ENCODE results near the gene TMEM156. TPM values are rescaled to one million over a fixed set of nuclear protein-coding genes. Genes with fewer than 3 reads are reported as not detected.

The TMEM156 gene
- total and polyA plus RNA-seq, 2 of the 4 experiments (the other 2 are of a cell fraction): 0.53 to 0.54 TPM

GRCh38 chr4:39050590-39050989 is 18.4 kb upstream of the TMEM156 start:
- dilution Hi-C loops (cut with HindIII; ENCODE audit: low sequenced_read_pairs, unreplicated experiment): no loop called here
- no peak overlapping the region for H3K4me3 ChIP-seq (ENCODE audit: insufficient read depth, low read depth, low read length)
- H4K8ac ChIP-seq (ENCODE audit: low read depth in 2 of 2, low read length in 2 of 2): no peak overlapping the region
- H3K27ac ChIP-seq (ENCODE audit: insufficient read depth, low read length): no peak overlapping the region
- H3K4ac ChIP-seq (ENCODE audit: low read depth, low read length): no peak overlapping the region
- no peak overlapping the region for H2AFZ ChIP-seq (replicated peaks; ENCODE audit: low read length, poor library complexity)
- intact Hi-C loops (cut with micrococcal nuclease): no loop called here
- H3K14ac ChIP-seq (replicated peaks; ENCODE audit: low read depth, low read length): no peak overlapping the region
- no peak overlapping the region for H4K5ac ChIP-seq (ENCODE audit: low read depth, low read length)
- WGBS, 2 experiments (ENCODE audit: extremely low coverage in 2 of 2, insufficient read length in 1 of 2): no CpG with 5 or more reads among the region's 2 CpGs
- no peak overlapping the region for H2BK15ac ChIP-seq (ENCODE audit: low read depth, low read length)
- H3K18ac ChIP-seq (ENCODE audit: low read depth, low read length): no peak overlapping the region
- no peak overlapping the region for H2BK20ac ChIP-seq (ENCODE audit: low read depth, low read length)
- BruUV-seq (replicated peaks): no TSS peak
- CTCF ChIA-PET: interaction anchor here (1.1 kb wide), 1 partner anchor 63 kb away, joined by 3 read pairs; no protein-coding TSS in a partner anchor
- peak overlapping the region; percentile 3 for H2BK5ac ChIP-seq (ENCODE audit: low read depth, low read length, poor library complexity, severe bottlenecking)
- H4K20me1 ChIP-seq (ENCODE audit: insufficient read depth, low read length): peaks cover 76% of the 10 kb centered on the region
- no peak for DNase-seq
- POLR2A ChIA-PET (ENCODE audit: unreplicated experiment): no interaction called here
- no peak overlapping the region for H3K9ac ChIP-seq (ENCODE audit: low read depth, low read length)
- H3K4me2 ChIP-seq (ENCODE audit: low read depth, low read length): no peak overlapping the region
- peaks cover 8 to 72% of the 10 kb centered on the region in 2 experiments for H3K79me1 ChIP-seq (ENCODE audit: low read depth in 1 of 2, low read length in 2 of 2)
- no peak overlapping the region for H3K56ac ChIP-seq (ENCODE audit: extremely low read depth, insufficient read depth, low read length)
- ATAC-seq (ENCODE audit: low read depth): no peak
- H3K23ac ChIP-seq (ENCODE audit: low read depth, low read length): no peak overlapping the region
- peaks cover 13% of the 10 kb centered on the region for H3K4me1 ChIP-seq (ENCODE audit: control insufficient read depth, insufficient read depth, low read length)
- H3K9me3 ChIP-seq (ENCODE audit: control insufficient read depth, insufficient read depth, low read length): no peaks in the 10 kb centered on the region
- TF ChIP-seq MXI1 (IDR thresholded peaks at IDR 0.05; ENCODE audit: borderline replicate concordance, low read depth, low read length) (no peak), MAZ (IDR thresholded peaks at IDR 0.05; ENCODE audit: borderline replicate concordance, low read depth, low read length) (no peak), MAFK (IDR thresholded peaks at IDR 0.05; ENCODE audit: low read depth, low read length) (no peak), CHD1 (IDR thresholded peaks at IDR 0.05; ENCODE audit: low read depth, low read length) (no peak), RAD21 (IDR thresholded peaks at IDR 0.05; ENCODE audit: low read length) (no peak), SMC3 (IDR thresholded peaks at IDR 0.05; ENCODE audit: low read depth, low read length) (no peak)
- TF ChIP-seq, protein P1, sequence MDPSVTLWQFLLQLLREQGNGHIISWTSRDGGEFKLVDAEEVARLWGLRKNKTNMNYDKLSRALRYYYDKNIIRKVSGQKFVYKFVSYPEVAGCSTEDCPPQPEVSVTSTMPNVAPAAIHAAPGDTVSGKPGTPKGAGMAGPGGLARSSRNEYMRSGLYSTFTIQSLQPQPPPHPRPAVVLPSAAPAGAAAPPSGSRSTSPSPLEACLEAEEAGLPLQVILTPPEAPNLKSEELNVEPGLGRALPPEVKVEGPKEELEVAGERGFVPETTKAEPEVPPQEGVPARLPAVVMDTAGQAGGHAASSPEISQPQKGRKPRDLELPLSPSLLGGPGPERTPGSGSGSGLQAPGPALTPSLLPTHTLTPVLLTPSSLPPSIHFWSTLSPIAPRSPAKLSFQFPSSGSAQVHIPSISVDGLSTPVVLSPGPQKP (IDR thresholded peaks at IDR 0.05; ENCODE audit: borderline replicate concordance, low read depth, low read length): no peak
- TF ChIP-seq, protein P2, sequence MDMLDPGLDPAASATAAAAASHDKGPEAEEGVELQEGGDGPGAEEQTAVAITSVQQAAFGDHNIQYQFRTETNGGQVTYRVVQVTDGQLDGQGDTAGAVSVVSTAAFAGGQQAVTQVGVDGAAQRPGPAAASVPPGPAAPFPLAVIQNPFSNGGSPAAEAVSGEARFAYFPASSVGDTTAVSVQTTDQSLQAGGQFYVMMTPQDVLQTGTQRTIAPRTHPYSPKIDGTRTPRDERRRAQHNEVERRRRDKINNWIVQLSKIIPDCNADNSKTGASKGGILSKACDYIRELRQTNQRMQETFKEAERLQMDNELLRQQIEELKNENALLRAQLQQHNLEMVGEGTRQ (IDR thresholded peaks at IDR 0.05; ENCODE audit: low read depth, low read length): no peak
- H3K9me1 ChIP-seq (ENCODE audit: insufficient read depth, low read length): peaks cover 7% of the 10 kb centered on the region
- H2AK9ac ChIP-seq (replicated peaks; ENCODE audit: low read depth, low read length, poor library complexity): no peak overlapping the region
- peaks cover 3% of the 10 kb centered on the region for H3K36me3 ChIP-seq (ENCODE audit: control insufficient read depth, insufficient read depth, low read length)
- in situ Hi-C loops (cut with MboI; ENCODE audit: low sequenced_read_pairs): no loop called here
- no peak overlapping the region for H2AK5ac ChIP-seq (ENCODE audit: low read depth, low read length)
- H4K91ac ChIP-seq (ENCODE audit: insufficient read depth, low read depth, low read length): no peak overlapping the region
- no peak overlapping the region for H2BK120ac ChIP-seq (ENCODE audit: low read depth, low read length)
- no peaks in the 10 kb centered on the region for H3K27me3 ChIP-seq (ENCODE audit: control insufficient read depth, insufficient read depth, low read length)

Measured in IMR-90 (cell line).